HTERT RPE-1 (cell line): Measurements from ENCODE around the gene GPSM3.
"Not testable (repeated sequence)": the region's sequence is repeated elsewhere in the genome, so short reads cannot be mapped to it uniquely, and the experiment has no call there.

Experiments
- in situ Hi-C: fragments of 300-500 bp; cut with MboI; formaldehyde crosslinking; loops from 4 replicates; pipeline ENCODE4 v1.14.3; 2020; ENCODE audit warnings: low sequenced_read_pairs

Gene GPSM3

DNA sequence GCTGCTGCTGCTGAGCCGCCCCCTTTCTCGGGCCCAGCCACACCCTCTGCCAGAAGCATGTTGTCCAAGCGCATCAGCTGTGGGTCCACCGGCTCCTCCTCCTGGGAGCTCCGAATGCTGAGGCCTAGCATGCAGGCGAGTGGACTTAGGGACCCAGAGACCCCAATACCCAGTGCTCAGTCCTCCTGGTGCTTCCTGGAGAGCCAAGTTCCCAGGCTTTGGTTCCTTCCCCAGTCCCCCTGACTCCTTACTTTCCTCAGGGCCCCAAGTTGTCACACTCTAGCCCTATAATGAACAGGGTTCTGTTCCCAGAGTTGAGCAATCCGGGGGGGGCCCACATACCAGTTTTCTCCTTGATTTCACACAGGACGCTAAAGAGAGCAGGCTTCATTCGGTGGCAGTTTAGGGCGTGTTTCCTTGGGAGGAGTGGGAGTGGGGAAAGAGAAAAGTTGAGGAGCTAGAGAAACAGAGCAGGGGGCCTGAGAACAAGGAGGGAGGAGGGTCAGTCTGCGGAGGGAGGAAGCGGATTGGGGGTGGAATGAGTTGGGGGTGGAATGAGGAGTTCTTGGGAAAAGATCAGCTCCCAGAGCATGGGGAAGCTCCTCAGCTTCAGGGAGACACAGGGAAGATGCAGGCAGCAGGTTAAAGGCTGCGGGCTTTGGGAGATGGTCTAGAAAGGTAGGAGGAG is 3.9 kb downstream of the GPSM3 start:
- in situ Hi-C loops = no loop called here

DNA sequence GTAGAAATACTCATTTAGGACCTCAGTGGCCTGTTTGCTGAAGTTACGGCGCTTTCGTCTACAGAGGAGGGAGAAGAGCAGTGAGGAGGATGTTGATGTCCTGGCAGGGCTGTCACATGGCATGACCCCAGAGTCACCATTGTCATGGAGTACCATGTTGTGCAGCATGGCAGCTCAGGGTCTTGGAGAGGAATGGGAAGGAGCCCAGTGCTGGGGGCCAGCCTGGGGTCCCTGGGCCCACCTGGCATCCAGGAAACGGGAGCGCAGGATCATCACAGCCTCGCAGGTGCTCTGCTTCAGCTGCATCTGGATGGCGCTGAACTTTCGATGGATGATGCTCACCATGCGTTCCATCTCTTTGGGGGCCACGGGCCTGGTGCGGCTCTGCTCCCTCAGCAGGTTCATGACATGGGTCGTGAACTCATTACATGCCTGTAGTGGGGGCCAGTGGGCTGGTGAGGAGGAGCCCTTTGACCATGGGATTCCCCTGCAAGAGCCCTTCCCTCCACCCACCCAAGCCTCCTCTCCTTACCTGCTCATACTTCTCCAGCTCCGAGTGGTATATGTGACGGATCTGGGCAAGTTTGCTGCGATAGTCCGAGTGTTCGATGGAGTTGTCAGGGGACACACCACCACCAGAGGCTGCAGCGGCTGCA is 4.6 kb downstream of the GPSM3 start:
- in situ Hi-C loops = not testable (repeated sequence)

DNA sequence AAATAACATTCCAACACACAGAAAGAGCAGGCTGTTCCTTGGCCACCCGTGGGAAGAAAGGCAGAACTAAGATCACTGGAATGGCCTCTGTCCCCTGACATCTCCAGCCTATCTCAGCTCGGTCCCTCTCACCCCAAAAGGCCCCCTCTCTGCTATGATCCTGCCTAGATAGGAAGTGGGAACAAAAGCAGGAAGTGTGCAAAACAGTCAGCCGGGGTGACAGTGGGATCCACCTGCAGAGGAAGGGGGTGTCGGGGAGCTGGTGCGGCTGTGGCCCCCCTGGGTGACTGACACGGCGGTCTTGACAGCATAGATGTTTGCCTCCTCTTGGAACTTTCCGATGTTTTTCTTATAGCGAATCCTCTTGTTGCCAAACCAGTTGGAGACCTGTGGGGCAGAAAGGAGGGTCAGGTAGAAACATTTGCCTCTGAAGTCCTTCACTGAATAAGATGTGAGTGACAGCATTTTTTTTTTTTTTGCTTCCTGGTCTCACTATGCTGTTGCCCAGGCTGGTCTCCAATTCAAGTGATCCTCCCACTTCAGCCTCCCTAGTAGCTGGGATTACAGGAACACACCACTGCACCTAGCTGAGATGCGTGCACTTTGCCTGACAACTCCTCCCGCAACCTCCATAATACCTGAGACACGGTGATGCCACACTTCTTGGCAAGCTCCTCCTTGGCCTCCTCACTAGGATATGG is 5.3 kb downstream of the GPSM3 start:
- in situ Hi-C loops = no loop called here

DNA sequence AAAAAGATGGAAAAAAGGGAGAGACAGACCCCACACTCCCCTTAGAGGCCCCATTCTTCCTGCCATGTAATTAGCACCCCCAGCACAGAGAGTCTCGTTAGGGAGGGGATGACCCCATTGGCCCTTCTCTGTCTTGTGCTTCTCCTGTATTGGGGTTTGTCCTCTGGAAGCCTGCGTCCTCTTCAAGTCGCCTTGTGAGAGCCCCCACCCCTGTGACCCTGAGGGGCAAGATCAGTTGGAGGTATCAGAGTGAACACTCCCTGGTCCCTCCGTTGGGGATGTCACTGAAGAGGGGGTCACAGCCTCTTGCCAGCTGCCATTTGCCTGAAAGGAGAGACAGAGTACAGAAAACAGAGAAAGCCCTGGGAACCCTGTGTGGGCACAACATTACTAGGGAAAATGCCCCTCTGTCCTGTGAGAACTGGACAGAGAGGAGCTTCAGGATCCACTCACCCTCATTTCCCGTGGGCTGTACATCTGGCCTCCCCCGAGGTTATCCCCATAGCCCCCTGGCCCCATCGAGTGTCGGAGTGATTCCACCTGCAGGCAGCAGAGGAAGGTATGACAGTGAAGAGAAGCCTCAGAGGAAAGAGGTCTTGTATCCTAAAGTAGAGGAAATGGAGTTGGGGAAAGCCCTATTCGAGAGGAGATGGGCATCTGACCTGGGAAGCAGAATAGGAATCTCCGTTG is 6.1 kb downstream of the GPSM3 start:
- in situ Hi-C loops = not testable (repeated sequence)

DNA sequence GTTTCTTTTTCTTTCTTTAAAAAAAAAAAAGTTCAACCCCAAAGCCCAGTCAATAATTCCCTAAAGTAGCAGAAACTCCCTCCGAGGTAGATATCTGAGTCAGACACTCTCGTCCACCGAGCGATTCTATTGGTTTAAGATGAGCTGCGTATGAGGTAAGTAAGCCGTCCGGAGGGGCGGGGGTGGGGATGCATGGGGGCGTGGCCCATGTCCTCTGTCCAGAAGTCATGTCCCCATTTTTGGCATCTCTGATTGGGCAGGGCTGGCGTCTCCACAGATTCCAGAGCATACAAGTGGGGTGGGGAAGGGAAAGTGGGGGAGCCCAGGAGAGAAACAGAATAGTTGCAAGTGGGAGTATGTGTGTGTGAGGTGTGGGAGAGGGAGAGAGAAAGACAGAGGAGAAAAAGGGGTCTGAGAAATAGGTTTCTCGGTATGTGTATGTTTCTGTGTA is 6.7 kb downstream of the GPSM3 start:
- in situ Hi-C loops = not testable (repeated sequence)

DNA sequence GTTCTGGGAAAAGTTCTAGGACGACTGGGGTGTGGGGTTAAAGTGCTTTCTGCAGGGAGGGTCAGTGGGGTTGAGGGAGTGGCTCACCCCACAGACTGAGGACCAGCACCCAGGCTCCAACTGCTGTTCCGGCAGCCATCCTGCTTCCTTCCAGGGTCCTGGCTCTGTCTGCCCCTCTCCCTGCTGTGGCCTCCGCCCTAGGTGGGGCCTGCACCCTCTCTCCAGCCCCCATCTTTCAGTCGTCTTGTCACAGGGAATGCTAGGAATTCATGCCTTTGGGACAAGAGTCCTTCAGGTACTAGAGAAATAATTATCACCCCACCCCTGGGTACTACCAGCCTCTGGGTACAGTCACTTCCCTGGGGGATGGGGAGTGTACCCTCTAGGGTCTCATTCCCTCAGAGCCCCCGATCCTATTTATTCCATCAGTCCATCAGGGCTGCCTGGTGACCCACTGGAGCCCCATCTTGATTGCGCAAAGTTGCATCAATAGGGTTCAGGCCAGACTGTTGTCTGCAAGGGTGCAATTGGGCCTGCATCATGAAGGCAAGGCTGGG is 8.3 kb downstream of the GPSM3 start, which contains the start of gene AGER:
Gene AGER (minus strand): TSS at position 170 of the 557 bp plus-strand sequence. CDS start 31 bp downstream, at position 139.
- in situ Hi-C loops = no loop called here

DNA sequence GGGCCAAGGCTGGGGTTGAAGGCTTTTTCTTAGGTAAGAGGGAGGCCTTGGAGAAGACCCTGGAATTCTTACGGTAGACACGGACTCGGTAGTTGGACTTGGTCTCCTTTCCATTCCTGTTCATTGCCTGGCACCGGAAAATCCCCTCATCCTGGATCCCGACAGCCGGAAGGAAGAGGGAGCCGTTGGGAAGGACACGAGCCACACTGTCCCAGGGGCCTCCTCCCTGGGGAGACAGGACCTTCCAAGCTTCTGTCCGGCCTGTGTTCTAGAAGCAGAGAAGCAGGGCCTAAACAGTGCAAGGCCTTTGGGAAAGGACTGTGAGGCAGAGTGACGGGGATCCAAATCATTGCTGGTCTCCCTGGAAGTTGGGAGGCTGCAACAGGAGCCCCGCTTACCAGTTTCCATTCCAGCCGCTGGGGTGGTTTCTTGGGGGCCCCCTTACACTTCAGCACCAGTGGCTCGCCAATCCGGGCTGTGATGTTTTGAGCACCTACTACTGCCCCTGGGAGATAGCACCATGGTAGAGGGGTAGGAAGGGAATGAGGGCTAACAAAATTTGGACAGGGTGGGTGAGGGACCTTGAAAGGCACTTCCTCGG is 8.9 kb downstream of the GPSM3 start:
- in situ Hi-C loops = no loop called here

DNA sequence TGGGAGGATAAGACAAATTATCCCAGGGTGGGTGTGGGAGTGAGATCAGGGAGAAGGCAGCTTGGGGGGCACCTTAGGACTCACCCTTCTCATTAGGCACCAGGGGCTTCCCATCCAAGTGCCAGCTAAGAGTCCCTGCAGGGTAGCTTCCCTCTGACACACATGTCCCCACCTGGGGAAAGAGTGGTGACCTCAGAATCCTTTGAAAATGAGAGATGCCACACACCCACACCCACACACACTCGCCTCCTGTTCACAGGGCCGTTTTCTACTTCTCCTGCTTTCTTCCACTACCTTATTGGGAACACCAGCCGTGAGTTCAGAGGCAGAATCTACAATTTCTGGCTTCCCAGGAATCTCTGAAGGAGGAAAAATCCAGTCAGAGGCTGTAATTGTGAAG is 9.4 kb downstream of the GPSM3 start:
- in situ Hi-C loops = no loop called here

DNA sequence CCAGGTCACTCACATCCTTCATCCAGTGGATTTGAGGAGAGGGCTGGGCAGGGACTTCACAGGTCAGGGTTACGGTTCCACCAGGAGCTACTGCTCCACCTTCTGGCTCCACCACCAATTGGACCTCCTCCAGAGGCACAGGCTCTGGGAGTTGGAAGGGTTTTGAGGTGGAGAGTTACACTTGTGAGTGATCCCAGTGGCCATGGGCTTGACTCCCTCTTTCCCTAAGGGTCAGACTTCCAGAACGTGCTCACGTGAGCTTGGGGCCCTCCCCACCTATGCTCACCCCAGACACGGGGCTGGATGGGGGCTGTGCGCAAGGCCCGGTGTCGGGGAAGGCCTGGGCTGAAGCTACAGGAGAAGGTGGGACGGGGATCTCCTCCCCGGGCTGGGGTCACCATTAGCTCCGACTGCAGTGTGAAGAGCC is 9.9 kb downstream of the GPSM3 start:
- in situ Hi-C loops = no loop called here

DNA sequence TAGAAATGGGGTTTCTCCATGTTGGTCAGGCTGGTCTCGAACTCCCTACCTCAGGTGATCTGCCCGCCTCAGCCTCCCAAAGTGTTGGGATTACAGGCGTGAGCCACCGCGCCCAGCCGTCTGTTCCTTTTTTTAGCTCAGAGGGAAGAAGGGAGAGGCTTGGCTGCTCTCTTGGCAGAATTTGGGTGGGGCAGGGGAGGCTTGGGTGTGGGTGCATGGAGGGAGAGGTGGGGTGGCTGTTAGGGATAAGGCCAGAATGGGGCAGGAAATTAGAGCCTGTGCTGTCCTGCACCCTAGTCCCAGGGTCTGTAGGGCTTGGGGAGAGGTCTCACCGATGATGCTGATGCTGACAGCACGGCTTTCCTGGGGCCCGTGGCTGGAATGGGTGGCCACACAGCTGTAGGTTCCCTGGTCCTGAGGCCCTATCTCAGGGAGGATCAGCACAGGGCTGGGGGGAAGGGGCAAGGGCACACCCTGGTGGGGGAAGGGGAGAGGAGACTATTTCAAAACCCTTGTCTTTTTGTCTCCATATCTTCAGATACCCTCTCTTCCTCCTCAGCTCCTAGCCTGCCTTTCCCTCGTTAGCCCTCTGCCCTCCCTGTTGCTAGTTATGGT is 10.4 kb downstream of the GPSM3 start:
- in situ Hi-C loops = no loop called here

DNA sequence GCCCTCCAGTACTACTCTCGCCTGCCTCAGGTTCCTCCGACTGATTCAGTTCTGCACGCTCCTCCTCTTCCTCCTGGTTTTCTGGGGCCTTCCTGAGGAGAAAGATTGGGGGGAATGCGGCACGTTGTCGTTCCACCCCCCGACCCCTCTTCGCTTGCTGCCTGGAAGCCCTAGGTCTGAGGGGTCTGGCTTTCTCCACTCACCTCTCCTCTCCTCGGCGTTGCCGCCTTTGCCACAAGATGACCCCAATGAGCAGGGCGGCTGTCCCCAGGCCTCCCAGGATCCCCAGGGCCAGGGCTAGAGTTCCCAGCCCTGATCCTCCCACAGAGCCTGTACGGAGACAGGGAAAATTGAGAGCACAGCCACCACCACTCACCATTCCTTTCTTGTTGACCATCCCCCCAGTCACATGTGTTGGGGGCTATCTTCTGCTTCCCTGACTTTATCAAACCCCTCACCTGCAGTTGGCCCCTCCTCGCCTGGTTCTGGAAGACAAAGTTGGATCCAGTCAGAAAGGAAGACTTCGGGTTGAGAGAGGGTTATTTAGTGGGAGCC is 11.2 kb downstream of the GPSM3 start:
- in situ Hi-C loops = no loop called here

DNA sequence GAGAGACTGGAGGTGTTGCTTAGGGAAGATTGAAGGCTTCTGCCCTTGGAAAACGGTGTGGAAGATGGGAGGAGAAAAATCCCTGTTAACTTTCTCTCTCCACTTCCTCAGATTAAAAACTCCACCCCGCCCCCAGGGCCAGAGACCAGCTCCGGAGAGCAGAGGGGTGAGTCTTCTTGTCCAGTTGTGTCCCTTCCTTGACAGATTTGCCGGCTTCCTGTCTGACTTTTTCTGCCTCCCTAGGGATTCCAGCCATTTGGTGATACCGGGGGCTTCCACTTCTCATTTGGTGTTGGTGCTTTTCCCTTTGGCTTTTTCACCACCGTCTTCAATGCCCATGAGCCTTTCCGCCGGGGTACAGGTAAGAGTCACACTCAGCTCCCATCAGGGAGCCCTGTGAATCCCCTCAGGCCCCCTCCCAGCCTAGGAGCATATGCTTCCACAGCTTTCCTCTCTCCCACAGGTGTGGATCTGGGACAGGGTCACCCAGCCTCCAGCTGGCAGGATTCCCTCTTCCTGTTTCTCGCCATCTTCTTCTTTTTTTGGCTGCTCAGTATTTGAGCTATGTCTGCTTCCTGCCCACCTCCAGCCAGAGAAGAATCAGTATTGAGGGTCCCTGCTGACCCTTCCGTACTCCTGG is 12.6 kb downstream of the GPSM3 start:
- in situ Hi-C loops = no loop called here

DNA sequence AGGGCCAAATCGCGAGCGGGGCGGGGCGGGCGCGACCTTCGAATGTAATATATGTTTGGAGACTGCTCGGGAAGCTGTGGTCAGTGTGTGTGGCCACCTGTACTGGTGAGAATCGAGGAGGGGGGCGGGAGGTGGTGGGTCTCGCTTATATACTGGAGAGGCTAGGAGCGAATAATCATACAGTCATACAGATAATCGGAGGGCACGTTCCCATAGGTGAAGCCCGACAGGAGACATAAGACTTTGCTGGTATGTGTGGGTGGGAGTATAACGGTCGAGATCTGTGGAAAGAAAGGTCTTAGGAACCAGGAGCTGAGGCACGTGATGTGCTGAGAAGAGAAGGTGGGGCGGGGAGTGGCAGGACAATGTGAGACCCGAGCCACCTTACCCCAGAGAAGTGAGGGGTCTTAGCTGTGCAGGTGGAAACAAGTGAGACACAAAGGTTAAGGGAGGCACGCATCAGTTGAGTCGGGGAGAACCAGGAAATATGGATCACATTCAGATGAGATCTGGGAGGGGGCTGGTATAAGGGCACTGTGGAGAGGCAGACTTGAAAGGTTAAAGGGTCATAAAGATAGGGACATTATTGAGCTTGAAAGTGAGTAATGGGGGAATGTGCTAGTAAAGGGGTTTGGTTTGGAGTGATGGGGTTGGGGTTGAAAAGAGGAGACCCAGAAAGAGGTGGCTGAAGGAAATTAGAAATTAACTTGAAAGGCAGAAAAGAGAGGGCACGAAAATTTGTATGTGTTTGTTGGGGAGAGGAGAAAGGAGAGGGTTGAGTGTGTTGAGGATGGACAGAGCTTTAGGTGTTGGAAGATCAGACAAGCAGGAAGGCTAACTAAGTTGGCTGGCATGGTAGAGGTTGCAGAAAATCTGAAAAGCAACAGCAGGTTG is 13.6 kb downstream of the GPSM3 start:
- in situ Hi-C loops = no loop called here

DNA sequence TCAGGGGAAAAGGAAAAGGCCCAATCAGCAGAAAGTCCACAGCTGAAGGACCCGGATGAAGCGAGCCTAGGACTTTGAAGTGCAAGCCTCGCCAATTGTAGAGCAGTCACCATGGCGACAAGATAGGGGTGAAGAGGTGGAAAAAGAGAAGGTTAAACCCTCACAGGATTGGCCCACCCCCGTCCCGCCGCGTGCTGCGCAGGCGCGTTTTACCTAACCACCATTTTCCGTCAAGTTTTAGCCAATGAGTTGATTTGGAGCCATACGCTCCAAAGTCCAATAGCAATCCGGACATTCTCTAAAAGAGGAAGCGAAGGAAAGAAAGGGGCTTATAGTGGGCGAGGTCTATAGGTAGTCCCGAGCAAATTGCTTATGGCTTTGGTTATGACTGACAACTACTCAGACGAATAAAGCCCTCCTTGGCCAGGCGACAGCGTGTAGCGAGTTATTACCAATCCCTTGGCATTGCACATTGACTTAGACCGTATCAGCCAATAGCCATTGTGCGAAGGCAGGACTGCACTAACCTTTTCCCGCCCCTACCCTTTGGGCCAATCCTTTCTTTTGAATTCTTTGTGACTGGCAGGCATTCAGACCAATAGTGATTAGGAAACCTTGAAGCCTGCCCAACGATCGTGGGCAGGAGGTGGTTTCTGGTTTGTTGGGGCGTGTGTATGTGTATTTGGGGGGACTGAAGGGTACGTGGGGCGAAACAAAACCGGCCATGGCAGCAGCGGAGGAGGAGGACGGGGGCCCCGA is 14.5 kb downstream of the GPSM3 start, which contains the start of gene RNF5:
Gene RNF5 (plus strand): TSS at position 618 of the 759 bp plus-strand sequence. CDS start 107 bp downstream, at position 725.
- in situ Hi-C loops = no loop called here

DNA sequence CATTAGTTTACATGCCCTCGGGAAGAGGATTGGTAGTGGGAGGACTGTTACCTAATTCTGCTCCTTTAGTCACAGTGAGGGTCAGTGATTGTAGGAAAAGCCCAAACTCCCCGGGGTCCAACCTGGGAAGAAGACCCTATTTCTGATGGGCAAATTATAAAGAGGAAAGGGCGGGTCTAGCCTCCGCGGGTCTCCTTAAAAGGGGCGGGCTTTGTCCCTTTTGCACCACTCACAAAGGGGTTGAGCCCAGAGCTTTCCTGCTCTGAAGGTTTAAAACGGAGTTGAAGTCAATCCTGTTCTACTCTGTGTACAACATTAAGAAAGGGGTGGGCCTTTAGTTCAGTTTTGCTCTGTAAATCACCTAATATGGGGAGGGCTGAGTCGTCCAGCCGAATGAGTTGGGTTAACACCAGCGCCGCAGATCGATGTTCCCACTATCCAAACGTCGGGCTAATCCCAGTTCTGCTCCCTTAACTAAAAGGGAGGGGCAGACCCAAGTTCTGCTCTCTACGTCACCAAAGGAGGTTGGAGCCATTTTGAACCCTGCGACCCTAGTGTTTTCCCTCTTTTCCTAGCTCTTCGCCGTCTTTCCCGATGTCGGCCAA is 15.2 kb downstream of the GPSM3 start:
- in situ Hi-C loops = no loop called here

DNA sequence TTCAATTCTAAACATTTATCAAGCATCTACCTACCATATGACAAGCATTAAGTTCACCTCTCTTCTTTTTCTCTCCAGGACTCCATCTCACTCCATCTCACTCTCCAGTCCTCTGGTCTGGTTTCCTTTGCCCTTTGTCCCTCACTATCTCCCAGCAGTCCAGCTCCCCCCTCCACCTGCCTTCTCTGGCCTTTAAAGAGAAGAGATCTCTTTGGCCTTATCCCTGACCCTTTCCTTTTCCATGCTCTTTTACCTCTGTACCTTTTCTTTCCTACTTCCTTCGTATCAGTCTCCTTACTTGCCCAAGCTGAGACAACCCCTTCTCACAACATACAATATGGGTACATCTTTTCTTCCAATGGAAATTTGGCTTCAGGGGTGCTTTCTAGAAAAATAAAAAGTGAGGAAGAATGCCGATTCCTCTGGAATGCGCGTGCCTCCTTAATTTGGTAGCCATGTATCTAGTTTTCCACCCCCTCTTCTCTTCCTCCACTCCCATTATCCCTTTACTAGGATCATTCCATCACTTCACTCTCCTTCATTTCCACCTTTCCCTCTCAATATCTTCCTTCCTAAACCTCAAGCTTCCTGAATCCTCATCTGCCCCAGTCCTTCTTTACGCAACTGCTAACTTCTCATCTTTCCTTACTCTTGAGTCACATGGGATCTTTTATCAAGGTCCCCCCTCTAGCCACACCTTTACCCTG is 15.8 kb downstream of the GPSM3 start:
- in situ Hi-C loops = no loop called here
